Small intestine (tissue), 7 donors: Measurements from ENCODE around the gene TBX5. TPM values are rescaled to one million over a fixed set of nuclear protein-coding genes. Genes with fewer than 3 reads are reported as not detected.

Source experiments
- DNase-seq, 2 donors: peaks; one replicate each; pipeline versions ENCODE4 v3.0.0 to v3.0.0-alpha.2; 2013
- FAIRE-seq: peaks from 2 replicates; lab custom pipeline; 2012; peaks lifted over from hg19 to GRCh38; lab: Jason Lieb, UNC
- H3K27ac ChIP-seq, 3 donors: one replicate each; pipeline ENCODE4 v1.5.1; 2013; ENCODE audit warnings: low read length in 2 of 3, mild to moderate bottlenecking in 2 of 3, control low read depth in 1 of 3, inconsistent platforms in 1 of 3, low read depth in 1 of 3, moderate library complexity in 1 of 3
- H3K27me3 ChIP-seq, 3 donors: one replicate each; pipeline ENCODE4 v1.6.1; 2013; ENCODE audit warnings: low read length in 3 of 3, inconsistent platforms in 1 of 3; ENCODE audit not compliant: control insufficient read depth in 3 of 3, insufficient read depth in 3 of 3
- H3K36me3 ChIP-seq, 3 donors: one replicate each; pipeline ENCODE4 v1.6.1; 2013; ENCODE audit warnings: low read length in 3 of 3, inconsistent platforms in 1 of 3, low read depth in 1 of 3, mild to moderate bottlenecking in 1 of 3, moderate library complexity in 1 of 3; ENCODE audit not compliant: control insufficient read depth in 3 of 3, insufficient read depth in 2 of 3
- H3K4me1 ChIP-seq, 3 donors: one replicate each; pipeline ENCODE4 v1.6.1; 2013; ENCODE audit warnings: low read length in 2 of 3, inconsistent platforms in 1 of 3, low read depth in 1 of 3, mild to moderate bottlenecking in 1 of 3, moderate library complexity in 1 of 3; ENCODE audit not compliant: control insufficient read depth in 3 of 3, insufficient read depth in 2 of 3
- H3K4me3 ChIP-seq, 3 donors: one replicate each; pipeline ENCODE4 v1.5.1; 2013; ENCODE audit warnings: low read length in 3 of 3, control low read depth in 1 of 3, inconsistent platforms in 1 of 3, low read depth in 1 of 3, mild to moderate bottlenecking in 1 of 3, moderate library complexity in 1 of 3
- H3K9me3 ChIP-seq, 2 donors: one replicate each; pipeline ENCODE4 v1.6.1; 2013; ENCODE audit warnings: low read depth in 1 of 2, low read length in 1 of 2; ENCODE audit not compliant: control insufficient read depth in 2 of 2, insufficient read depth in 1 of 2
- WGBS, 3 donors: extraction: QIAGEN DNeasy Blood & Tissue Kit; methylation state at CpG; one replicate each; pipeline ENCODE4 v1.1.7; 2013; 5-methylcytosine and 5-hydroxymethylcytosine counted together
- polyA plus RNA-seq, 4 donors: library from polyadenylated mRNA; stranded (reverse) in 3 of 4; unstranded in 1 of 4; fragments of 200-250 nt in 3 of 4; fragments of 120-200 nt in 1 of 4; gene quantifications; one replicate each; pipeline versions ENCODE4 v1.2.1 to v1.2.3, GENCODE V29; 2013
- donor health status: healthy with polysubstance abuse.
- donor health status: control.
- donor health status: control.
- donor health status: Bipolar disorder and iron deficiency.
- donor health status: healthy.

The TBX5 gene
- polyA plus RNA-seq, 4 donors, result not detected

DNA sequence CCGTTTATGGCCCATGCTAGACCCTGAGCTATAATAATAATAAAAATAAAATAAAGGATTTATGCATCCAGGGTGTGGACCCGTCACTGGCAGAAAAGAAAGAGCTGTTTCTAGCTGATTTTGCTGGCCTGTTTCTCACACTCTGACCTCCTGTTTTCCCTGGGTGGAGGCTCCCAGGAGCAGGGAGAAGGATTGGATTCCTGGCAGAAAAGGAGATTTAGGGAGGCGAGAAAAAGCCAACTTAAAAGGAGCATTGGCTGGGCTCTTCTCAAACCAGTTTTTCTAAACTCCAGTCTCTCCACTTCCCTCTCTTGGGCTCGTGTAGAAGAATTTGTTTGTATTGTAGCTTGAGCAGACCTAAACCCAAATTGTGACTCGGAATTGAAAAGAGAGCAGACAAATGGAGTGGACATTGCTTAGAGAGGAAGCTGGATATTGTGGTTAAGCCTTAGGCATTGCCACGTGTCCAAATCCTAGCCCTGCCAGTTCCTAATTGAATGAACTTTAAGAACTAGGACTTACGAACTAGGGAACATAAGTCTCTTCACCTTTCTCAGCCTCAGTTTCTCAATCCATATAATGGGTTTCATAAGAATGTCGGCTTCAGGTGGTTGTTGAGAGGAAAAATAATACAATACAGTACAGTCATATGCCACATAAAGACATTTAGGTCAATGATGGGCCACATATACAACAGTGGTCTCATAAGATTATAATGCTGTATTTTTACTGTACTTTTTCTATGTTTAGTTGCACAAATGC, 14.4 kb upstream of the TBX5 start:
- peaks cover 3 to 31% (median 14%) of the 10 kb centered on the region in 3 donors for H3K27me3 ChIP-seq

DNA sequence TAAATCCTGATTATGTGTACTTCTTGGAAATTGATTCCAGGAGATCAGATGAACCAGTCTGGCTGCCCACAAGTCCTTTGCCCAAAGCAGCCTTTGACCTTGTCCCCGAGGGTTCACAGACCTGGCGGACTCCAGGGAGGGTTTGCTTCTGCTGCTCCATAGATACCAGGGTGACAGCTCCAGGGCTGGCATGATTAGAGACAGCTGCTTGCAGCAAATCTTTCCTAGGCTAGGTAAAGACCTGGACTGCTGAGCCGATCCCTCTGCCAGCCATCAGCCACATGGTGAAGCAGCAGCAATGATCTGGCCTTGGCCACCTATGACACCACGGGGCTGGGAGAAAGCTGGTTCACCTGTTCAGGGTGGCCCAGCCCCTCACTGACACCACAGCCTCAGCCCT, 10.1 kb upstream of the TBX5 start:
- no peak for FAIRE-seq
- no peak for DNase-seq
- no peaks in the 10 kb centered on the region for H3K36me3 ChIP-seq
- peaks cover 15 to 73% (median 47%) of the 10 kb centered on the region in 3 donors for H3K27me3 ChIP-seq
- H3K4me1 ChIP-seq, result no peaks in the 10 kb centered on the region
- H3K9me3 ChIP-seq, result peaks cover 0 to 3% of the 10 kb centered on the region in 2 donors
- no peak overlapping the region for H3K27ac ChIP-seq
- H3K4me3 ChIP-seq, result no peak overlapping the region
- WGBS, 3 donors, result 37 to 59% (median 48%) methylated on average over 4 of the region's 4 CpGs

More for the DNA sequence above, 14.4 kb upstream of the TBX5 start:
- 53 to 60% (median 59%) methylated on average over 8 of the region's 8 CpGs for WGBS, 3 donors
- Histone ChIP-seq H3K4me3 (no peak overlapping the region), H3K27ac (no peak overlapping the region), H3K36me3 (no peaks in the 10 kb centered on the region), H3K4me1 (no peaks in the 10 kb centered on the region), H3K9me3 (no peaks in the 10 kb centered on the region)
- no peak for FAIRE-seq
- no peak for DNase-seq

DNA sequence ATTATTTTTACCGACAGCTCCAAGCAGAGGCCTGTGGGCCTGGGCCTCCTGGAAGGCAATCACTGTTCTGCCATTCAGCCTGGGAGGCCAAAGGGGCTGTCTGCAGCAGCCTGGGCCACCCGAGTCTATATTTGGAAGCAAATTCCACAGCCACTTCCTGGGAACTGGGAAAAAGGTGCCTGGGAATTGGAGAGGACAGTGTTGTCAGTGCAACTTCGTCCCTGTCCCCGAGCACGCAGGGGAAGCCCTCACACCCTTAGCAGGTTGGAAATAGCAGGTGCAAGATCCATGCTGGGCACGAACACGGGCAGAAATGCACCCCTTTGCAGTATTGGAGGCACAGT, 9.6 kb upstream of the TBX5 start:
- Histone ChIP-seq H3K36me3 (no peaks in the 10 kb centered on the region), H3K27me3 (peaks cover 13 to 77% (median 52%) of the 10 kb centered on the region in 3 donors), H3K27ac (no peak overlapping the region), H3K4me3 (no peak overlapping the region), H3K9me3 (peaks cover 0 to 3% of the 10 kb centered on the region in 2 donors), H3K4me1 (no peaks in the 10 kb centered on the region)
- no peak for DNase-seq
- 15 to 26% (median 23%) methylated on average over 7 of the region's 7 CpGs for WGBS, 3 donors
- FAIRE-seq, result no peak

- no peak for FAIRE-seq
- H3K27me3 ChIP-seq, result peaks cover 13 to 77% (median 54%) of the 10 kb centered on the region in 3 donors
Observed at GRCh38 chr12:114414866-114415524, 9.1 kb upstream of the TBX5 start.

DNA sequence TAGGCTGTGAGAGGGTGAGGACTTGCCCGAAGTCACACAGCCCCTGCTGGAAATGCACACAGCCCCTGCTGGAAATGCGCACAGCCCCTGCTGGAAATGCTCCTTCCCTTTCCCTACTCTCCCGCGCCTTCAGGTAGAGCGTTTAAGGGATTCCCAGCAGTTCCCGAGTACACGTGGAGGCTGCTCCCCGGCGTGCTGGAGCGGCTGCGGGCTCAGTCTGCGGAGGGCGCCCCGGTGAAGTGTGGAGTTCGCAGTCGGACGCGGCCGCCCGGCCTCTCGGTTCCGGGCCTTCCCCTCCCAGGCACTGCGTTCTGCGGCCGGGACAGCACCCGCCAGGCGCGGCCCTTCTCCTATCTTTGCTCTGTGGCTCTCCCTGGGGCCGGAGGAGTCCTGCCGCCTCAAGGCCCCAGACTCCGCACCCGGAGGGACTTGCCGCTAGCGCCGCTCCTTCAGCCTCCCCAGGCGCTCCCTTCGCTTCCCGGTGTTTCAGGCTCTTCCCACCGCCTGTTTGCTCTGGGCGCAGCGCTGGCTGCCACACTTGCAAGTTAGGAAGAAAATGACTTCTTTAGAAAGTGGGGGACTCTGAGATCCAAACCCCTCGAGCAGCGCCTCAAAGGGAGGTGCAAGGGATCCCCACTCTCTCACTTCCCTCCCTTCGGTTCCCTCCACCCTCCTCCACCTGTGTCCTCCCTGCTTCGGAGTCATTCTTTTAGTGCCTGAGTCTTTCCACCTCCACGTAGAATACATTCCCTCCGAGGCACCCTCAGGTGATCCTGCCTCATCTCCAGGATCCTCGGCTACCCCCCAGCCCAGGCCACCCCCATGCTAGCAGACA, 8.3 kb upstream of the TBX5 start:
- Histone ChIP-seq H3K27ac (no peak overlapping the region), H3K4me3 (no peak overlapping the region), H3K36me3 (no peaks in the 10 kb centered on the region), H3K9me3 (peaks cover 0 to 3% of the 10 kb centered on the region in 2 donors), H3K27me3 (peaks cover 17 to 82% (median 57%) of the 10 kb centered on the region in 3 donors), H3K4me1 (no peaks in the 10 kb centered on the region)
- DNase-seq (no peak), FAIRE-seq (no peak)
- 4 to 11% (median 8%) methylated on average over 47 to 48 of the region's 48 CpGs for WGBS, 3 donors

More at GRCh38 chr12:114414866-114415524, 9.1 kb upstream of the TBX5 start:
- no peak for DNase-seq
- no peak overlapping the region for H3K27ac ChIP-seq
- H3K9me3 ChIP-seq, result peaks cover 0 to 3% of the 10 kb centered on the region in 2 donors
- no peak overlapping the region for H3K4me3 ChIP-seq
- WGBS, 3 donors, result 26 to 29% (median 26%) methylated on average over 11 of the region's 11 CpGs
- H3K36me3 ChIP-seq, result no peaks in the 10 kb centered on the region
- no peaks in the 10 kb centered on the region for H3K4me1 ChIP-seq

DNA sequence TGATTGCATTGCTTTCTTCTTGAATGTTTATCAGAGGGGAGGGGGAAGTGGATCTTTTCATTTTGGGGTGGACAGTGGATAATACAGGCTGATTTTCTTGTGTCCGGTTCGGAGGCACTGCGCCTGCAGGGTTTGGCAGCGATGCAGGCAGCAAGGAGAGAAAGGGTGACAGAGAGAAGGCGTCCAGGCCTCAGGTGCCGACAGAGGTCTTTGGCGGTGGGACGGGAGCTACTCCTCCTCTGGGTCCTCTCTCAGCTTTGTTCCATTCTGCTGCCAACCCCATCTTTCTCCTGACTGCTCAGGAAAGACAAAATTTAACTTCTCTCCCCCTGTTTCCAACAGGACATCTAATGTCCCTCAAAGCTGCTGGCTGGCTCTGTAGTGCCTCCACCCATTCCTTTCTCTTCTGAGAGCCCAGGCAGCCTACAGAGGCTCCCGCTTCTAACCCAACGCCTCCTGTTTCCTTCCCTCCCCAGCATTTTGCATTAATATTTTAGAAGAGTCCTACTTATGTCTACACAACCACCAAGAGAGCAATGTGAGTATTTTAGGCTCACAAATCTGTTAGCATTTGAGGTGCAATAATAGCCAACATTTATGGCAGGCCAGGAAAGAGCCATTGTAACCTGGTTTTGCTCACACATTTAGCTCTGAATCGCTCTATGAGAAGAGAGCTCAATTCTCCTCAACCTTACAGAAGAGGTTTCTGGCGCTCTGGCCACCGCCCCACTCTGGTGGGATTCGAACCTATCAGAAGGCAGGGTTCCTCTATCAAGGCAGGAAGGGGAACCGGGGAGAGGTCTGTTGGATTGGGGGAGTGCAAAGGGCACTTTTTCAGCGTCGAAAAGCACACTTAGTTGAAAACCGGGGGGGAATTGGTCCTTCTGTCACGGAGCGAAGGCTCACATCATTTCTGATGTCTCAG, 7.1 kb upstream of the TBX5 start:
- Histone ChIP-seq H3K36me3 (no peaks in the 10 kb centered on the region), H3K4me1 (no peaks in the 10 kb centered on the region), H3K27ac (no peak overlapping the region), H3K27me3 (peaks cover 19 to 90% (median 68%) of the 10 kb centered on the region in 3 donors), H3K4me3 (no peak overlapping the region), H3K9me3 (peaks cover 0 to 3% of the 10 kb centered on the region in 2 donors)
- WGBS, 3 donors, result 6 to 11% (median 10%) methylated on average over 19 to 20 of the region's 20 CpGs
- FAIRE-seq, result no peak
- DNase-seq, result no peak

- DNase-seq (no peak), FAIRE-seq (no peak)
- H3K9me3 ChIP-seq, result peaks cover 0 to 3% of the 10 kb centered on the region in 2 donors
- no peaks in the 10 kb centered on the region for H3K36me3 ChIP-seq
- H3K27me3 ChIP-seq, result peaks cover 19 to 92% (median 74%) of the 10 kb centered on the region in 3 donors
- no peaks in the 10 kb centered on the region for H3K4me1 ChIP-seq
- H3K4me3 ChIP-seq, result no peak overlapping the region
- no peak overlapping the region for H3K27ac ChIP-seq
- 7 to 15% (median 12%) methylated on average over 7 of the region's 7 CpGs for WGBS, 3 donors
Observed at GRCh38 chr12:114412307-114412706, 6.4 kb upstream of the TBX5 start.
